PC-3 (cell line): ENCODE measurements around the gene MAGI1.

Experiments used
- EZH2 ChIP-seq: fragments of 300-600 bp; sonication (generic); IDR thresholded peaks from one replicate; pipeline ENCODE4 v1.6.1; 2017; ENCODE audit warnings: antibody characterized with exemption, mild to moderate bottlenecking, low read length; ENCODE audit not compliant: unreplicated experiment
- EZH2phosphoT487 ChIP-seq: fragments of 300-600 bp; sonication (generic); IDR thresholded peaks from 2 replicates; pipeline ENCODE4 v1.6.1; 2018; ENCODE audit warnings: mild to moderate bottlenecking, antibody characterized with exemption, low read length, borderline replicate concordance
- TF ChIP-seq, protein P1 (sequence below): fragments of 300-600 bp; sonication (generic); conservative IDR thresholded peaks from 2 replicates; pipeline ENCODE4 v1.5.1; 2017; ENCODE audit warnings: antibody characterized with exemption, low read depth, mild to moderate bottlenecking, low read length

DNA sequence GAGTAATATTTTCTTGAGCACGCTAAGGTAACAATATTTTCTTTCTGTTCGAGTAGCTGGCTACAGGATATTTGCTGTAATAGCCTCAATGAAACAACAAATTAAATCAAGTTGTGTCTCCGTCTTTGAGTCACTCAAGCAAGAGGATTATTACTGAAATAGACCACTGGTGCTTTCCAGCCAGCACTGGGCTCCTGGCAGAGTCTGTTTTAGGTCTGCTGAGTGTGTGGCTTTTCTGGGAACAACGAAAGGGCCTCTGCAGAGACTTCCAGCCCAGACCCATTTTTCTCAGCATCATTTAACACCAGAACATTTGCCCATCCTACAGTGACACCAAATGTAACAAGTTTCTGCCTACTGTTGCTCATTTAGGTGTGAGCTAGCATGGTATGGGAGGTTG is 652.9 kb downstream of the MAGI1 start:
- TF ChIP-seq EZH2 (no peak), EZH2phosphoT487 (no peak)
- TF ChIP-seq, protein P1, sequence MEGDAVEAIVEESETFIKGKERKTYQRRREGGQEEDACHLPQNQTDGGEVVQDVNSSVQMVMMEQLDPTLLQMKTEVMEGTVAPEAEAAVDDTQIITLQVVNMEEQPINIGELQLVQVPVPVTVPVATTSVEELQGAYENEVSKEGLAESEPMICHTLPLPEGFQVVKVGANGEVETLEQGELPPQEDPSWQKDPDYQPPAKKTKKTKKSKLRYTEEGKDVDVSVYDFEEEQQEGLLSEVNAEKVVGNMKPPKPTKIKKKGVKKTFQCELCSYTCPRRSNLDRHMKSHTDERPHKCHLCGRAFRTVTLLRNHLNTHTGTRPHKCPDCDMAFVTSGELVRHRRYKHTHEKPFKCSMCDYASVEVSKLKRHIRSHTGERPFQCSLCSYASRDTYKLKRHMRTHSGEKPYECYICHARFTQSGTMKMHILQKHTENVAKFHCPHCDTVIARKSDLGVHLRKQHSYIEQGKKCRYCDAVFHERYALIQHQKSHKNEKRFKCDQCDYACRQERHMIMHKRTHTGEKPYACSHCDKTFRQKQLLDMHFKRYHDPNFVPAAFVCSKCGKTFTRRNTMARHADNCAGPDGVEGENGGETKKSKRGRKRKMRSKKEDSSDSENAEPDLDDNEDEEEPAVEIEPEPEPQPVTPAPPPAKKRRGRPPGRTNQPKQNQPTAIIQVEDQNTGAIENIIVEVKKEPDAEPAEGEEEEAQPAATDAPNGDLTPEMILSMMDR, result no peak
